CD4-positive, alpha-beta memory T cell (primary cell): ENCODE results near the gene INSM1. TPM values are rescaled to one million over a fixed set of nuclear protein-coding genes. Genes with fewer than 3 reads are reported as not detected.

Source experiments
- CTCF ChIA-PET: fragments of 350-600 bp; sonication (Branson Sonifier 250); formaldehyde crosslinking; loops from one replicate; lab custom pipeline; 2021; ENCODE audit warnings: inconsistent platforms; ENCODE audit not compliant: partially characterized antibody; lab: Charles Lee
- POLR2A ChIA-PET: fragments of 350-600 bp; sonication (Branson Sonifier 250); formaldehyde crosslinking; loops from one replicate; lab custom pipeline; 2021; ENCODE audit not compliant: partially characterized antibody; lab: Charles Lee
- DNase-seq, 5 donors: peaks; one replicate each; pipeline versions ENCODE4 v3.0.0 to v3.0.0-alpha.2; 2020 to 2022; ENCODE audit warnings: mixed read lengths in 1 of 5
- H3K27ac ChIP-seq: one replicate; pipeline ENCODE4 v1.7.0; 2013; ENCODE audit warnings: low read depth, low read length
- H3K27me3 ChIP-seq: 2 replicates; pipeline ENCODE4 v1.7.0; 2013; ENCODE audit warnings: mild to moderate bottlenecking, low read length, moderate library complexity; ENCODE audit not compliant: insufficient read depth
- H3K36me3 ChIP-seq: 2 replicates; pipeline ENCODE4 v1.7.0; 2013; ENCODE audit warnings: mild to moderate bottlenecking, low read length, moderate library complexity; ENCODE audit not compliant: insufficient read depth
- H3K4me1 ChIP-seq: 2 replicates; pipeline ENCODE4 v1.7.0; 2013; ENCODE audit warnings: mild to moderate bottlenecking, low read length, moderate library complexity; ENCODE audit not compliant: insufficient read depth
- H3K4me3 ChIP-seq, 2 donors: one replicate each; pipeline ENCODE4 v1.7.0; 2013; ENCODE audit warnings: low read length in 2 of 2, mild to moderate bottlenecking in 1 of 2
- H3K9me3 ChIP-seq, 2 donors: one replicate each; pipeline ENCODE4 v1.7.0; 2013; ENCODE audit warnings: low read length in 2 of 2, control low read depth in 1 of 2; ENCODE audit not compliant: control insufficient read depth in 1 of 2
- H3K27ac Mint-ChIP-seq, 7 donors: one replicate each; pipeline ENCODE4 v1.8.0; 2020 to 2021; ENCODE audit warnings: mixed read lengths in 7 of 7, mild to moderate bottlenecking in 6 of 7, inconsistent platforms in 3 of 7, moderate library complexity in 3 of 7
- H3K27me3 Mint-ChIP-seq, 2 donors: one replicate each; pipeline ENCODE4 v1.8.0; 2020 to 2021; ENCODE audit warnings: mixed read lengths in 2 of 2
- H3K36me3 Mint-ChIP-seq, 2 donors: one replicate each; pipeline ENCODE4 v1.8.0; 2020 to 2021; ENCODE audit warnings: mixed read lengths in 2 of 2, inconsistent platforms in 1 of 2, mild to moderate bottlenecking in 1 of 2
- H3K4me1 Mint-ChIP-seq, 4 donors: one replicate each; pipeline ENCODE4 v1.8.0; 2020 to 2021; ENCODE audit warnings: mixed read lengths in 4 of 4, mild to moderate bottlenecking in 1 of 4
- H3K4me3 Mint-ChIP-seq, 8 donors: one replicate each; pipeline ENCODE4 v1.8.0; 2020 to 2021; ENCODE audit warnings: mixed read lengths in 8 of 8, mild to moderate bottlenecking in 7 of 8, moderate library complexity in 6 of 8, inconsistent platforms in 3 of 8
- H3K9me3 Mint-ChIP-seq, 8 donors: one replicate each; pipeline ENCODE4 v1.8.0; 2020 to 2021; ENCODE audit warnings: mixed read lengths in 8 of 8, mild to moderate bottlenecking in 5 of 8, inconsistent platforms in 3 of 8, moderate library complexity in 1 of 8
- intact Hi-C: fragments of 100-400 bp; cut with micrococcal nuclease; formaldehyde crosslinking; loops from one replicate; pipeline ENCODE4 v1.15.1; 2023
- polyA plus RNA-seq, 2 donors: library from polyadenylated mRNA; unstranded; fragments of 300-500 nt; fragmentation: Illumina TruSeq; gene quantifications; one replicate each; pipeline ENCODE4 v1.2.3, GENCODE V29; 2021
- total RNA-seq, 2 experiments: library from RNA; stranded (reverse); gene quantifications; one replicate each; pipeline ENCODE4 v1.2.3, GENCODE V29; 2021

The INSM1 gene
- total and polyA plus RNA-seq, 4 experiments from 2014 or later = not detected

- Histone ChIP-seq H3K4me1 (no peaks in the 10 kb centered on the region), H3K36me3 (no peaks in the 10 kb centered on the region), H3K27ac (no peak overlapping the region), H3K4me3 (no peak overlapping the region), H3K9me3 (no peaks in the 10 kb centered on the region), H3K27me3 (no peaks in the 10 kb centered on the region)
- intact Hi-C loops = no loop called here
- peaks cover 0 to 2% (median under 1%) of the 10 kb centered on the region in 4 donors for H3K4me1 Mint-ChIP-seq
- no peaks in the 10 kb centered on the region for H3K9me3 Mint-ChIP-seq
- peaks cover 25 to 41% of the 10 kb centered on the region in 2 donors for H3K36me3 Mint-ChIP-seq
- no peak overlapping the region for H3K27ac Mint-ChIP-seq
- POLR2A ChIA-PET = no interaction called here
- DNase-seq = no peak
- CTCF ChIA-PET = no interaction called here
- no peaks in the 10 kb centered on the region for H3K27me3 Mint-ChIP-seq
- H3K4me3 Mint-ChIP-seq = no peak overlapping the region
Measured at GRCh38 chr20:20401991-20402390, 34.1 kb downstream of the INSM1 start.

- Mint-ChIP-seq H3K4me3 (no peak overlapping the region), H3K4me1 (peaks cover 0 to 2% (median under 1%) of the 10 kb centered on the region in 4 donors), H3K27ac (peak overlapping the region in 1 of 7 donors; percentile 3), H3K36me3 (peaks cover 12 to 35% of the 10 kb centered on the region in 2 donors), H3K27me3 (no peaks in the 10 kb centered on the region), H3K9me3 (peaks cover 0 to 2% (median 0%) of the 10 kb centered on the region in 8 donors)
- POLR2A ChIA-PET = no interaction called here
- Histone ChIP-seq H3K36me3 (no peaks in the 10 kb centered on the region), H3K27ac (no peak overlapping the region), H3K27me3 (no peaks in the 10 kb centered on the region), H3K4me1 (no peaks in the 10 kb centered on the region), H3K4me3 (no peak overlapping the region), H3K9me3 (no peaks in the 10 kb centered on the region)
- DNase-seq = no peak
- CTCF ChIA-PET = no interaction called here
- intact Hi-C loops = no loop called here
Measured at GRCh38 chr20:20404633-20405032, 36.7 kb downstream of the INSM1 start.

- no peak overlapping the region for H3K27ac ChIP-seq
- no peaks in the 10 kb centered on the region for H3K36me3 ChIP-seq
- POLR2A ChIA-PET = no interaction called here
- DNase-seq = no peak
- no peaks in the 10 kb centered on the region for H3K4me1 ChIP-seq
- no peaks in the 10 kb centered on the region for H3K27me3 ChIP-seq
- no peaks in the 10 kb centered on the region for H3K9me3 ChIP-seq
- intact Hi-C loops = no loop called here
- Mint-ChIP-seq H3K9me3 (peaks cover 0 to 2% (median 0%) of the 10 kb centered on the region in 8 donors), H3K4me1 (peaks cover 0 to 2% (median 0%) of the 10 kb centered on the region in 4 donors), H3K27me3 (no peaks in the 10 kb centered on the region), H3K36me3 (peaks cover 8 to 38% of the 10 kb centered on the region in 2 donors), H3K4me3 (no peak overlapping the region), H3K27ac (peak overlapping the region in 2 of 7 donors; percentile 11 to 41)
- no peak overlapping the region for H3K4me3 ChIP-seq
- CTCF ChIA-PET = no interaction called here
Measured at GRCh38 chr20:20405623-20406022, 37.7 kb downstream of the INSM1 start.

DNA sequence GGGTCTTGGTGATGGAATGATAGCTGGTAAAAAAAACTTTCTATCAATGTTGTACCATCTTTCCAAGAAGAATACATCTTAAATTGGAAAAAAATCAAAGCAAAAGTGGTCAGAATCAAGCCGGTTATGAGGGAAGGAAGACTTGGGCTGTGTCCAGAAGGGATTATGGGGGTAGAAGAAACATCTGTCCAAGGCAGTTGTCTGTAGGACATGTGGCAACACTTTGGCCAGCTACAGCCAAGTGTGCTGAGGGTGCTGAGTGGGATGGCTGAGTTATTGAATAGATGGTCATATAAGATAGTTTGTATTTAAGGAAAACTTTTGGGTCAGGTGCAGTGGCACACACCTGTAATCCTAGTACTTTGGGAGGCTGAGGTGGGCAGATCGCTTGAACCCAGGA is 38.4 kb downstream of the INSM1 start:
- H3K9me3 Mint-ChIP-seq = peaks cover 0 to 2% (median 0%) of the 10 kb centered on the region in 8 donors
- no peak overlapping the region for H3K4me3 Mint-ChIP-seq
- H3K27me3 ChIP-seq = no peaks in the 10 kb centered on the region
- H3K27ac Mint-ChIP-seq = peak overlapping the region in 2 of 7 donors; percentile 28 to 29
- no peak overlapping the region for H3K27ac ChIP-seq
- H3K4me1 ChIP-seq = no peaks in the 10 kb centered on the region
- CTCF ChIA-PET = no interaction called here
- no peaks in the 10 kb centered on the region for H3K36me3 ChIP-seq
- no peak for DNase-seq
- H3K4me1 Mint-ChIP-seq = peaks cover 0 to 2% (median 0%) of the 10 kb centered on the region in 4 donors
- H3K36me3 Mint-ChIP-seq = peaks cover 13 to 41% of the 10 kb centered on the region in 2 donors
- H3K9me3 ChIP-seq = no peaks in the 10 kb centered on the region
- H3K27me3 Mint-ChIP-seq = no peaks in the 10 kb centered on the region
- intact Hi-C loops = no loop called here
- POLR2A ChIA-PET = no interaction called here
- H3K4me3 ChIP-seq = no peak overlapping the region

DNA sequence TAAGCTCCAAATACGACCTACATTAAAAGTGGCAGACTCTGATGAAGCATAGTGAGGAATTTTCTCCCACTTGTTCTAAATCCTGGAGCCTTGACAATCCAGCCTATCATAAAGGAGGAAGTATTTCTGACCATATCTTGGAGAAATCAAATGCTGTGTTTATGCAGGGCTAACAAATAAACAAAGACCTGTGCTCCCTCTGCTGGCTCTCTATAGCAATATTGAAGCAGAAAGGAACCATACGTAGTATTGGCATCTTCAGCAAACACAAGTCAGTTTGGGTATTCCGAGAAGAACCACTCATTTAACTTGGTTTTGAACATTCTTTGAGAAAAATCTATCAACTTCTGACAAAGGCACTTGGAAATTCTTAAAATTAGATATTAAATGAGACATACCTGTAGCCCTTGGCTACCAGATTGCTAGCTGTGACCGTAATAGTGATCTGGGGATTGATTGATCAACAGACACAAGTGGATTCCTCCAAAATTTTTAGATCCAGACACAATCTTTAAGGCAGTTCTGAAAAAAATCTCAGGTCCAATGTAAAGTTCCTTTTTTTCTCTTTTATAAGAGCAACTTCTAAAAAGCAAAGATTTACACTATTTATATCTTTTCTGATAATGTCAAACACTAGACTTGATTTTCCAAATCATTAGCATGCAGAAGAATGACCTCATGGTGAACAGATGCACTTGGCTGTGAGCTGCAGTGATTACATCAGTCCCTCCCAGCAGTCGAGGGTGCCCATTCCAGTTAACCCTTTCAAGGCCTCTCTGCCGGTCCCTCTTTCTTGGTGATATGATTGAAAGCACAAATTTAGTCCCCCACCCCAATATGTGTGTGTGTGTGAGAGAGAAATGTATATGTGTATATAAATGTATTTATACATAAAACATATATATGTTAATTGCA is 40.2 kb downstream of the INSM1 start:
- Mint-ChIP-seq H3K36me3 (peaks cover 24 to 44% of the 10 kb centered on the region in 2 donors), H3K9me3 (peaks cover 0 to 2% (median 0%) of the 10 kb centered on the region in 8 donors), H3K27ac (no peak overlapping the region), H3K4me1 (peaks cover 0 to 5% (median 0%) of the 10 kb centered on the region in 4 donors), H3K27me3 (no peaks in the 10 kb centered on the region), H3K4me3 (no peak overlapping the region)
- DNase-seq = no peak
- ChIA-PET POLR2A (no interaction called here), CTCF (interaction anchor here (0.6 kb wide), 1 partner anchor 40 kb away, joined by 3 read pairs; no protein-coding TSS in a partner anchor)
- intact Hi-C loops = no loop called here
- Histone ChIP-seq H3K4me3 (no peak overlapping the region), H3K27me3 (no peaks in the 10 kb centered on the region), H3K36me3 (no peaks in the 10 kb centered on the region), H3K27ac (no peak overlapping the region), H3K9me3 (no peaks in the 10 kb centered on the region), H3K4me1 (no peaks in the 10 kb centered on the region)

- CTCF ChIA-PET = no interaction called here
- Mint-ChIP-seq H3K36me3 (peaks cover 24 to 42% of the 10 kb centered on the region in 2 donors), H3K27ac (no peak overlapping the region), H3K27me3 (no peaks in the 10 kb centered on the region), H3K4me1 (peaks cover 0 to 5% (median 0%) of the 10 kb centered on the region in 4 donors), H3K9me3 (peaks cover 0 to 2% (median 0%) of the 10 kb centered on the region in 8 donors), H3K4me3 (no peak overlapping the region)
- intact Hi-C loops = no loop called here
- Histone ChIP-seq H3K4me3 (no peak overlapping the region), H3K36me3 (no peaks in the 10 kb centered on the region), H3K27me3 (no peaks in the 10 kb centered on the region), H3K9me3 (no peaks in the 10 kb centered on the region), H3K27ac (no peak overlapping the region), H3K4me1 (no peaks in the 10 kb centered on the region)
- POLR2A ChIA-PET = no interaction called here
- no peak for DNase-seq
Measured at GRCh38 chr20:20409331-20409730, 41.4 kb downstream of the INSM1 start.

DNA sequence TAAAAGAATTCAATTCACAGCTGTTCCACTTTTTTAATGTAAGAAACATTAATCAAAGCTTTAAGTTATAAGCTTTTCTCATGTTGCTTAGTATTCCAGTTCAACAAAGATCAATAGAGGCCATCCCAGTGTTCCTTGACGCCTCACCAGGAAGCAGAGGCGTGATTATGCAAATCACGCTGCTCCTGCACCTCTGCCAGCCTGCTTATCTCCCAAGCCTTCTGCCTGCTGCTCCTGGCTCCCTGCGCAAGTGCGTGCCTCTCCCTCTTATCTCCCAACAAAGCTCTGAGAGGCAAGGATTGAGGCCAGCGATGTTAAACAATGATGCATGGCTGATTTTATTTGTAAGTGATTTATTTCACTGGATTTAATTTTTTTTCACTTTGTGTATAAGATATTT is 42.8 kb downstream of the INSM1 start:
- H3K27ac Mint-ChIP-seq = peak overlapping the region in 1 of 7 donors; percentile 9
- H3K9me3 ChIP-seq = no peaks in the 10 kb centered on the region
- DNase-seq = no peak
- H3K36me3 Mint-ChIP-seq = peaks cover 24 to 37% of the 10 kb centered on the region in 2 donors
- H3K27ac ChIP-seq = no peak overlapping the region
- H3K4me3 Mint-ChIP-seq = no peak overlapping the region
- H3K27me3 ChIP-seq = no peaks in the 10 kb centered on the region
- H3K36me3 ChIP-seq = no peaks in the 10 kb centered on the region
- ChIA-PET CTCF (no interaction called here), POLR2A (no interaction called here)
- H3K27me3 Mint-ChIP-seq = no peaks in the 10 kb centered on the region
- H3K4me3 ChIP-seq = no peak overlapping the region
- peaks cover 0 to 5% (median 0%) of the 10 kb centered on the region in 4 donors for H3K4me1 Mint-ChIP-seq
- H3K9me3 Mint-ChIP-seq = peaks cover 0 to 2% (median 0%) of the 10 kb centered on the region in 8 donors
- no peaks in the 10 kb centered on the region for H3K4me1 ChIP-seq
- intact Hi-C loops = no loop called here
